ENCODE measurements around the gene RERE.
"Not testable (repeated sequence)": the region's sequence is repeated elsewhere in the genome, so short reads cannot be mapped to it uniquely, and the experiment has no call there.

Gene RERE

DNA sequence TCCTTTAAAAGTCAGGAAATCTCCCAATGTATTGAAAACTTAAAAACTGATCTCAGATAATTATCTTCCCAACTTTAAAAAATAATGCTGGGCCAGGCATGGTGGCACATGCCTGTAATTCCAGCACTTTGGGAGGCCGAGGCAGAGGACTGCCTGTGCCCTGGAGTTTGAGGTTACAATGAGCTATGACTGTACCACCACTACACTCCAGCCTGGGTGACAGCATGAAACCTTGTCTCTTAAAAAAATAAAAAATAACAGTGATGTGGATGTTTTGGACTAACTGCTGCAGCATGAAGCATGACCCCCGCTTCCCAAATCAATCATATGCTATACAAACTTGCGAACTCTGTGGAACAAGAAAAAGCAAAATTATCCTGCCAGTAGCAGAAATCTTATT, 186.3 kb downstream of the RERE start:
- DNase-seq, result no peak

DNA sequence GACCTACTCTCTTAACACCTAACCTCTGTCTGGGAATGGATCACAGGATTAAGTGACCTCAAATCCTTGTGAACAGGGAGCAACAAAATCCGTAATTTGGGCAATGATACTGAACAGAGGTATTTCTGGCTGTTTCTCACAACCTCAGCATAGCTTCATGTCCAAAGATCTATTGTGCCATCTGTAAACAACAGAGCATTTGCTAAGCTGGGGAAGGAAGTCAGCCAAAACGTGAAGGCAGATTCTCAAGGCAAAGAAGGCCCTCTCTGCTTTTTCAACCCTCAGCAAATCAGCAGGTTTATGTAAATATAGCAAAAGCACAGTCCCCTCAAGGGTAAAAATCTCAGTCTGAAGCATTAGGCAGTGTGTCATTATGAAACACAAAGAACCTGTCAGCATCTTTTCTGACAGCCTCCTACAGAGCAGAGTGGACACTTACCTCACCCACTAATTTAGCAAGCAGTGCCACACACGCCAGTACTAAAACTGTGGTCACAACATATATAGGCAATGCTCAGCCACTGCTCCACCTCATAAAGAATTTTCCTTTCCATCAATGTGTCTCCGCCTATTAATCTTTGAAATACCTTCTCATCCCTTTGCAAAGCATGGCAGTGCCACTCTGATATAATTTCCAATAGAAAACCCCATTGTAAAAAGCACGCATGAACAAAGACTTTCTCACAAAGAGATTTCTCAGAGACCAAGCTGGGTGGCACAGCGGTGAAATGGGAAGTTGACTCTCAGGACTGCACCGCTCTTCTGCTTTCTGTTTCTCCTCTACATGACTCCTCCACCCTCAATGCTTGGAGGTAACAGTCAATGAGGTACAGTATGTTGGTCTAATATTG, 188.0 kb downstream of the RERE start:
- no peak for DNase-seq

DNA sequence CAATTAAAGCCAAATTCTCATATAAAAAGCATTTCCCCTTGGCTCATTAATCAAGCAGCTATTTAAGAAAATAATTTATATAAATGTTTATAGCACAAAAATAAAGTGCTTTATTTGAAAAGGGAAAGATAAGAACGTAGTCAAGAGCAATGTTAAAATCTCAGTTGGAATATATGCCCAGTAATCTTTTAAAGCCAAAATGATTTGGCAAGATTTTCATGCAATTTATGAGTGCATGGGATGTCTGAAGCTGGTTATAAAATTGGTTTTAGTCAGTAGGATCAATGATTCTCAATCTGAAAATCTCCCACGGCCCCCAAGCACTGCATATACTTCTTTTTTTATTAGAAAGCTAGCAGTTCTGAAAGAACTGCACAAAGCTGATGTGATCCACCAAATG, 188.8 kb downstream of the RERE start:
- no peak for DNase-seq

GRCh38 chr1:8627728-8628127, 189.7 kb downstream of the RERE start:
- DNase-seq, result no peak

DNA sequence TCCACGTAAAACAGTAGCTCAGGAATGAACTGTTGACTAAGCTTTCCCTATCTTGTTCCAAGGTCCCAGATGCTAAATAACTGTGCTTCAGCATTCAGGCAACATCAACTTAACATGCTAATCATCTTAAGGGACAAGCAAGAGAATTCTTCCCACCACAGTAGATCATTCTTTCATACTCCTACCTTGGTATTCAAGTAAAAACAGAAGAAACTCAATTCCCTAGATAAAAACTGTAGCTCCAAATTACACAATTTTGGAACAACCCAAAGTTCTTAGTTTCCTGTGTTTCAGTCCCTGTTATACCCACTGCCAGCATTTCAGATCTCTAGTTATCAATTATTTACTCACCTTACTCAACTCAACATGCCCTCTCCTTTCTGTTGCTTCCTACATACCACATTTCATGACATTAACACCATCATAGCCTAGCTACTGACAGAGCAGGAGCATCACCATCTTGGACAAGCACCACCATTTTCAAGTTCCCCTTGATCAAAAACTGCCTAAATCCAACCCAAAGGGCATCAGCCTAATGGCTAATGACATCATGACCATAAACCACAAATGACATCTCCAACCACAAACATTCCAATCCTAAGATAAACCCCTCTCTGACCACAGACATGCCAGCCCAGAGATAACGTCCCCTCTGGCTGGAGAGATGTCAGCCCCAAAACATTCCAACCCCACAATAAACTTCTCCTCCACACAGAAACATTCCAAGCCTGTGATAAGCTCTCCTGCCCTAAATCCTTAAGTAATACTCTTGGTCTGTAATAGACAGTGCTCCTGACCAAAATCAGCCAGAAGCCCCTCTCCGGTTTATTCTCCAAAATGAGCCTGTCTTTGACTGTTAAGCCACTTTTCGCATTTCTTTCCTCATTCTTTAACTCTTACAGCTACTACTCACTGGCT, 191.2 kb downstream of the RERE start:
- no peak for DNase-seq

DNA sequence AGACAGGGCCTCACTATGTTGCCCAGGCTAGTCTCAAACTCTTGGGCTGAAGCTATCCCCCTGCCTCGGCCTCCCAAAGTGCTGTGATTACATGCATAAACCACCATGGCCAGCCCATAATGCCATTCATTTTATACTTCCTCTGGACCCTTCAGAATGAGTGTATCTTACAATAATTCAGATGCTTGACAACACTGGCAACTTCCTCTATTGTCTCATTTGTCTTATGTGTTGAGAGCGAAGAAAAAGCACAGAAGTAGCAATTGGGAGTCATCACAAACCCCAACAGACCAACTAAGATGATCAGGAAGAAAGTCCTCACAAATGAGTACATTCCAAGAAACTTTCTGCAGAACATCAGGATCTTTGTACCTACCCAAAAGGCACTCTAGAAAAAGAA, 191.9 kb downstream of the RERE start:
- no peak for DNase-seq

DNA sequence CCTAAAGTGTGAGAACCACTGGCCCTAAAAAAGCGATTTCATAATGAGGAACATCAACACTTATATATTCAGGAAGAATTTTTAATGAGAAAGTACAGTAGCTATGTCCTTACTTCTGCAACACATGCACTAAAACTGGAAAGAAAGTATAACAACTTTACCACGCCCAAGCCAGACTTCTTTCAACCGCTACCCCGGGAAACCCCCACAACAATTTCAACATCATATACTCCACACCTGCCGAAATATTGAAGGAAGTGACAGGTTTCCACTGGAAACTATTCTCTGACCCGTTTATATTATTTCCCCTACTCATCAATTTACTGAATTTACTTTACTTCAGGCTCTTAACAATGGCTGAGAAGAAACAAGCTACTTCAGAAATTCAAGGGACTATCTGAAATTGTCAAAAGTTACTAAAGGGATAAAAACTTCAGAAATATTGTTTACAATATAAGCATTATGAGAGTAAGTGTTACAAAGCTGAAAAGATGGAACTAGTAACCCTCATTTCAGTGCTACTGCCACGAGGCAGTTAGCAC, 193.7 kb downstream of the RERE start:
- not testable (repeated sequence) for DNase-seq

- not testable (repeated sequence) for DNase-seq
These were observed 195.6 kb downstream of the RERE start for GRCh38 chr1:8621785-8622348.

- DNase-seq, result not testable (repeated sequence)
These were observed 196.3 kb downstream of the RERE start for GRCh38 chr1:8621034-8621582.

DNA sequence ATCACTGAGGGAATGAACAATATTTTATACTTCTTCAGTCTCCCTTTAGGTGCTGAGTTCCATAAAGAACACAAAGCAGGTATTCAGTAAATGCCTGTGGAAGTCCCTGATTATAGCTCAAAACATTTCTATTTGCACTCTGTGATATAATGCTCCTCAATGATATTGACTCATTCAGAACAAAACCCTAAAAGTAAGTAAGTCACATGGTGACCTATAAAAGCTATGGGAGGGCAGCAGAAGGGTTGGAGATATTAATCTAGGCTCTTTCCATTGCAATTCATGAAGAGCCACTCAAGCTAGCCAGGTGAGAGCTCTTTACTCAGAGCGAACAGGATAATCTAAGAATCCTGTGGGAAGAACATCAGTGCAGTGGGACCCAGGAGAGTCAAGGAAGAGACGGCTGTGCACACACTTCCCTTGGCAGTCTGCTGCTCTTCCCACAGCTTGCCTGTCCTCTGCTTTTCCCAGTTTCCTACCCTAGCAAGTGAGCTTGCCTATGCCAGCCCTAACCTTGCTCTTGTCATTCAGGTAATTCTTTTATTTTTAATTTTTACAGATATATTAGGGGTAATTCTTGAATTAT, 197.4 kb downstream of the RERE start:
- DNase-seq, result peak in 1 of 6 experiments; percentile 13

DNA sequence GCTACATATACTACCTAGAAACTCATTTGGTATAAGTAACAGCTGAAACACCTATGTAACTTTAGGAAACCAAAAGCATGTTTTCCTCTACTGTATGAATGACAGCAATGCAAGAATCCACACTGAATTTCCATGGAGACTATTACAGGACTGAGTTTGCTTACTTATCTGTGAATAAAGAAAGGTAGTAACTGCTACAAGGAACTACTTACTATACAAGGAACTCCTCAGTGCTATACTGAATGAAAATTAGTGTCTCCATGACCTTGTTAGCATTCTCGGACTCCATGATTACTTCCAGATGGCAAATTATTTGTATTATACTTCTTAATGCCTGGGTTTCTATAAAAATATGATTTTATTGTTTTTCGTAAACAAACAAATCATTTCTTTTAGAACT, 198.0 kb downstream of the RERE start:
- DNase-seq, result not testable (repeated sequence)

- DNase-seq, result not testable (repeated sequence)
These were observed 200.6 kb downstream of the RERE start for GRCh38 chr1:8616791-8617190.

GRCh38 chr1:8611634-8612515, 205.6 kb downstream of the RERE start:
- DNase-seq, result not testable (repeated sequence)

GRCh38 chr1:8607906-8608305, 209.5 kb downstream of the RERE start:
- DNase-seq, result no peak

DNA sequence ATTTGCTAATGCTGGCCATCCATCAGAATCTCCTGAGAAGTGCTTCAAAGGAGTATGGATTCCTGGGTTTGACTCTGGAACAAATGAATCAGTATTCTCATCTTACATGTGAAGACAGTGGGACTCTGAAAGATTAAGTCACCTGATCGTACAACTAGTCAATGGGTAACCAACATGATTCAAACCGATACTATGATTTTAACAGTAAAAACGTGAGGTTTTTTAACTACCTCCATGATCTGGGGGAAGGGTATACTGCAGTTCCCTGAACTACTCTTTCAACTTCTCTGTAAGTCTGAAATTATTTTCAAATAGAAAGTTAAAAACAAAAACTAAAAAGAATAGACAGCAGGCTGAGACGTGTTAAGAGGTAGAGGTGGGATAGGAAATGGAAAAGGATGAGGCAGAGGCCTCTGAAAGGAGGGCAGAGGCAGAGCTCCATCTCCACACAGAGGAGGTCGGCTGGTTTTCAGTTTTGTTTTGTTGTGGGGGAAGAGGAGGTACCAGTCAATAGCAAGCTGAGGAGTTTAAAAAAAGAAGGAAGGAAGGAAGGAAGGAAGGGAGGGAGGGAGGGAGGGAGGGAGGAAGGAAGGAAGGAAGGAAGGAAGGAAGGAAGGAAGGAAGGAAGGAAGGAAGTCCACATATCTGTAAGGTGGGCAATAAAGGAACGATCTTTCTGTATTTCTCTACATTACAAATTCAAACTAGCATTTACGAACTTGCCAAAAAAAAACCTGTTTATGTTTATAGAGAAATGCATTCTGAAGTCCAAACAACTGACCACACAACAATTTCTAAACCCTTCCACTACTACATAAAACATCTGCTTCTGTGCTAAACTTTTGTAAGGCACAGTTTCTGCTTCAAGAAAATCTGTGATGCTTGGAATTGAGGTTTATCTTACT, 213.1 kb downstream of the RERE start:
- DNase-seq, result no peak

DNA sequence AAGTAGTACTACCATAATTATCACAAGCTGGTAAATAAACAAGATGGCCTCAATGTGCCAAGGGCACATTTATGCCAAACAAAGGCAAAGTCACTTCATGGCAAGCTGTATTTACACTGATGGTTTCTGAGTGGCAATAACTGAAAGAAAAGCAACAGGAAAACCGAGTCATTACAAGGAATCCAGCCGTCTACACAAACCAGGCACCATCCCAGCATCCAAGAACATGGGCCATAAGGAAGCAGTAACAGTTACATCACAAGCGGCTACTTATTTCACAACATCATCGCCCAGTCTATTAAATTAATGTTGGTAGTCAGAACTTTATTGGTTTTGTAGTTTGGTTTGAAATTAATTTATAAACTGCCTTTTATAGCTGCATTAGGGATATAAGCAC, 214.2 kb downstream of the RERE start:
- no peak for DNase-seq

GRCh38 chr1:8602471-8603219, 214.8 kb downstream of the RERE start:
- no peak for DNase-seq

DNA sequence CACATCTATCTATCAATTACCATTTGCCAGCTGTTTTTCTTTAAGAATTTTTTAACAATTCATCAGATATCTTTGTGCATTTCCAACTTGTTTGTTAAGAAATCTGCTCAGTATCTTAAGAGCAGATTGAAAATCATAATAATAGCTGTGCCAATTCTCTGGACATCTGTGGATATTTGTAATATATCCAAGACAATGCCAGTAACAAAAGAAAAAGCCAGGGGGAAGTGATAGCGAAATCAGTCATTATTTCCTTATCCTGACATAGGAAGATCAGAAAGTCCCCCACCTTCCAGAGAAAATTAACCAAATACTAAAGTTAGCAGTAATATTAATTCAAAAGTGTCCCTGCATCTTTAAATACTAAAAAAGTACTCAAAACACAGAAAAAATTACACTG, 217.1 kb downstream of the RERE start:
- DNase-seq, result no peak

DNA sequence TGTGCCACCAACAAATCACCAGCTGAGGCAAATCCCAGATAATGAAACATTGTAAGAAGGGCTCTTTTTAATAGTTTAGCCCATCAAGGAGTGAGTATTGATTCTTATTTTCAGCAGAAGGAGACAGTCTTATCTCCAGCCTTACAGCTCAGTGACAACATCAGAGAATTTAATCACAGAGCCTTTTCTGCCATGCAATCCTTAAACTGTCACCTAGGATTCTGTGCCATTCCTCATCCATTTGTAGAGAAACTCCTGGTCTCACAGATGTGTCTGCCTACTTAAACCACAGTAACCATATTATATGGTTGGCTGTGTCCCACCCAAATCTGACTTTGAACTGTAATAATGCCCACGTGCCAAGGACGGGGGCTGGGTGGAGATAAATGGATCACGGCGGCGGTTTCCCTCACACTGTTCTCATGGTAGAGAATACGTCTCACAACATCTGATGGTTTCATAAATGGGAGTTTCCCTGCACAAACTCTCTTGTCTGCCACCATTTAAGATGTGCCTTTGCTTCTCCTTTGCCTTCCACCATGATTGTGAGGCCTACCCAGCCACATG, 217.7 kb downstream of the RERE start:
- DNase-seq, result no peak
